ENCODE measurements around the gene ATG9B.

- no peak for TF ChIP-seq REST (tag by site-specific recombination; IDR thresholded peaks at IDR 0.05)
- no peak for TF ChIP-seq ZBTB49 (tag by site-specific recombination; IDR thresholded peaks at IDR 0.05; ENCODE audit: low read depth)
- TF ChIP-seq, protein P1, sequence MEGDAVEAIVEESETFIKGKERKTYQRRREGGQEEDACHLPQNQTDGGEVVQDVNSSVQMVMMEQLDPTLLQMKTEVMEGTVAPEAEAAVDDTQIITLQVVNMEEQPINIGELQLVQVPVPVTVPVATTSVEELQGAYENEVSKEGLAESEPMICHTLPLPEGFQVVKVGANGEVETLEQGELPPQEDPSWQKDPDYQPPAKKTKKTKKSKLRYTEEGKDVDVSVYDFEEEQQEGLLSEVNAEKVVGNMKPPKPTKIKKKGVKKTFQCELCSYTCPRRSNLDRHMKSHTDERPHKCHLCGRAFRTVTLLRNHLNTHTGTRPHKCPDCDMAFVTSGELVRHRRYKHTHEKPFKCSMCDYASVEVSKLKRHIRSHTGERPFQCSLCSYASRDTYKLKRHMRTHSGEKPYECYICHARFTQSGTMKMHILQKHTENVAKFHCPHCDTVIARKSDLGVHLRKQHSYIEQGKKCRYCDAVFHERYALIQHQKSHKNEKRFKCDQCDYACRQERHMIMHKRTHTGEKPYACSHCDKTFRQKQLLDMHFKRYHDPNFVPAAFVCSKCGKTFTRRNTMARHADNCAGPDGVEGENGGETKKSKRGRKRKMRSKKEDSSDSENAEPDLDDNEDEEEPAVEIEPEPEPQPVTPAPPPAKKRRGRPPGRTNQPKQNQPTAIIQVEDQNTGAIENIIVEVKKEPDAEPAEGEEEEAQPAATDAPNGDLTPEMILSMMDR (tag by site-specific recombination; IDR thresholded peaks at IDR 0.05), result peak; percentile 80
- no peak for TF ChIP-seq ZNF701 (tag by site-specific recombination; IDR thresholded peaks at IDR 0.05)
- TF ChIP-seq ZNF302 (tag by site-specific recombination; IDR thresholded peaks at IDR 0.05; ENCODE audit: low read depth), result no peak
- peak; percentile 28; the same call in 1 of the 2 replicates for TF ChIP-seq KLF17 (tag by site-specific recombination; IDR thresholded peaks at IDR 0.05)
- TF ChIP-seq ATF2 (tag by site-specific recombination; IDR thresholded peaks at IDR 0.05; ENCODE audit: low read depth), result no peak
- TF ChIP-seq ZSCAN4 (tag by site-specific recombination; IDR thresholded peaks at IDR 0.05), result no peak; the same call in 1 of the 2 replicates
- TF ChIP-seq ZNF776 (tag by site-specific recombination; IDR thresholded peaks at IDR 0.05; ENCODE audit: borderline replicate concordance), result no peak
- no peak for TF ChIP-seq TCF7L2 (IDR thresholded peaks at IDR 0.05; ENCODE audit: borderline replicate concordance, low read depth, low read length)
Measured at GRCh38 chr7:150974468-150975391, 49.6 kb downstream of the ATG9B start.

Measured in HEK293 (cell line).